ENCODE data around the gene ROR2.

GRCh38 chr9:91746357-91746756 is 203.7 kb downstream of the ROR2 start:
- TF ChIP-seq, protein P1, sequence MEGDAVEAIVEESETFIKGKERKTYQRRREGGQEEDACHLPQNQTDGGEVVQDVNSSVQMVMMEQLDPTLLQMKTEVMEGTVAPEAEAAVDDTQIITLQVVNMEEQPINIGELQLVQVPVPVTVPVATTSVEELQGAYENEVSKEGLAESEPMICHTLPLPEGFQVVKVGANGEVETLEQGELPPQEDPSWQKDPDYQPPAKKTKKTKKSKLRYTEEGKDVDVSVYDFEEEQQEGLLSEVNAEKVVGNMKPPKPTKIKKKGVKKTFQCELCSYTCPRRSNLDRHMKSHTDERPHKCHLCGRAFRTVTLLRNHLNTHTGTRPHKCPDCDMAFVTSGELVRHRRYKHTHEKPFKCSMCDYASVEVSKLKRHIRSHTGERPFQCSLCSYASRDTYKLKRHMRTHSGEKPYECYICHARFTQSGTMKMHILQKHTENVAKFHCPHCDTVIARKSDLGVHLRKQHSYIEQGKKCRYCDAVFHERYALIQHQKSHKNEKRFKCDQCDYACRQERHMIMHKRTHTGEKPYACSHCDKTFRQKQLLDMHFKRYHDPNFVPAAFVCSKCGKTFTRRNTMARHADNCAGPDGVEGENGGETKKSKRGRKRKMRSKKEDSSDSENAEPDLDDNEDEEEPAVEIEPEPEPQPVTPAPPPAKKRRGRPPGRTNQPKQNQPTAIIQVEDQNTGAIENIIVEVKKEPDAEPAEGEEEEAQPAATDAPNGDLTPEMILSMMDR (IDR thresholded peaks at IDR 0.05) = no peak
- TF ChIP-seq ZFX (IDR thresholded peaks at IDR 0.05; ENCODE audit: borderline replicate concordance) = no peak

All from 22Rv1 (cell line).